Stimulated activated CD8-positive, alpha-beta memory T cell treated with anti-CD3 and anti-CD28 coated beads, Interleukin-15, amount 100 ng/mL, for 1 hour (primary cell): ENCODE results near the gene CREB5.
"Not testable (repeated sequence)": the region's sequence is repeated elsewhere in the genome, so short reads cannot be mapped to it uniquely, and the experiment has no call there.

ENCODE experiments used
- DNase-seq: peaks from one replicate; pipeline ENCODE4 v3.0.0-alpha.2; 2020; ENCODE audit warnings: low read depth

Gene CREB5

GRCh38 chr7:28815369-28815927 lies 403.1 kb downstream of the CREB5 start:
- DNase-seq: no peak

DNA sequence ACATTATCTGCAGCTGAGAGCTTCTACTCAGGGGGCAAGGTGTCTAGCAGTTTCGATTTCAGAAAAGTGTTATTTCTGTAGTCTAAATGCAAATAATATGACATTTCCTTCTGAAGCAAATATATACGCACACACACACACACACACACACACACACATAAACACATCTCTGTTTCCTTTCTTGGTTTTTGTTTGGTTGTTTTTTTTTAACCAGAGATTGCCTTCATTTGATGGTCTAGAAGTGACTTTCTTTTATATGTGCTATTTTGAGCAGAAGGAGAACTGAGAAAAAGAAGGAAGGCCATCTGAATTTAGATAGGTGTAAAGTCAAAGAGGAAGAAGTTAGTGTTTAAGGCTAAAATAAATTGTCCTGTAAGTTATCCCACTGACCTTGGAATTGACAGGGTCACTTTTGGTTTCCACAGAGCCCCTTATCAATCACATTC lies 403.6 kb downstream of the CREB5 start:
- DNase-seq: no peak

- DNase-seq: no peak
These were observed 406.7 kb downstream of the CREB5 start for GRCh38 chr7:28818996-28819395.

GRCh38 chr7:28823582-28823981 lies 411.3 kb downstream of the CREB5 start:
- DNase-seq: no peak

DNA sequence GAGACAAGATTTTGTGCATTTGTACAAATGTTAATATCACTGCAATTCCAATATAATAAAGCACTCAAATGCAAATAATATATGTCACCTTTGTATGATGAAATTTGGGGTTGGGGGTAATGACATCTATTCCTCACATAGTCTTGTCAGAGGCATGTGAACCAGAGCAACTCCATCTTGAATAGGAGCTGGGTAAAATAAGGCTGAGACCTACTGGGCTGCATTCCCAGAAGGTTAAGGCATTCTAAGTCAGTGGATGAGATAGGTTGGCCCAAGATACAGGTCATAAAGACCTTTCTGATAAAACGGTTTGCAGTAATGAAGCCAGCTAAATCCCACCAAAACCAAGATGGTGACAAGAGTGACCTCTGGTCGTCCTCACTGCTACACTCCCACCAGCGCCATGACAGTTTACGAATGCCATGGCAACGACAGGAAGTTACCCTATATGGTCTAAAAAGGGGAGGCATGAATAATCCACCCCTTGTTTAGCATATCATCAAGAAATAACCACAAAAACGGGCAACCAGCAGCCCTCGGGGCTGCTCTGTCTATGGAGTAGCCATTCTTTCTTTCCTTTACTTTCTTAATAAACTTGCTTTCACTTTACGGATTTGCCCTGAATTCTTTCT lies 413.6 kb downstream of the CREB5 start:
- not testable (repeated sequence) for DNase-seq

- DNase-seq: no peak
These were observed 418.5 kb downstream of the CREB5 start for GRCh38 chr7:28830846-28831245.

DNA sequence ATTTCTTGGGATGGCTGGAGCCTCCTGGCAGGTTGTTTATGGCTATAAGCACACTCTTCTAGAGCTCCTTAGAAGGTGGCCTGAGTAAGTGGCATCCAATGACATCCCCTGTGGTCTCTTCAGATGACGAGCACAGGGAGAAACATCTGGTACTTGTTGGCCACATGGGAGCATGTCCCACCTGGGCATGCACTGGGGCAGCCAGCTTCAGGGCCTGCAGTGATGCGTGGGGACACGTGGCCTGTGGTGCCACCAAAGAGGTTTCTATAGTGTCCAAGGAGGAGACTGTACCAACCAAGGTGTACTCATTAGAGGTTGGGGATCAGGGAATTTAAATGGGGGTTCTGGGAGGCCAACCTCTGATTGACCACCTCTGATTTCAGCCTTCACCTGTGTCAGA lies 420.4 kb downstream of the CREB5 start:
- no peak for DNase-seq

- DNase-seq: no peak
These were observed 423.5 kb downstream of the CREB5 start for GRCh38 chr7:28835800-28836199.

DNA sequence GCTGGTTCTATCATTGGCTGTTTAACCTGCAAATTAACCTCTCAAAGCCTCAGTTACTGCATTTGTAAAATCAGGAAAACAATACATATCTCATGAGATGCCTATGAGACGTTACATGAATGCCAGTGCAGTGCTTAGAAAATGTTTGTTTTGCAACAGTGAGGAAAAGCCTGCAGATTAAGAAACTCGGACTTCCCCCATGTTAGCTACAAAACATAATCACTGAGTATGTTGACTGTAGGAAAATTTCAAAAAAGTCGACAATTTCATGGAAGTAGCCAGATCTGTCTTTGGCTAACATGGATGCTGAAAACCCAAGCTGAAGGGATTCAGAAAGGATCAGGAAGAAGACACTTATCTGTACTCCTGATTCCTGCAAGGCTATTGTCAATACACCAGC lies 424.4 kb downstream of the CREB5 start:
- no peak for DNase-seq

DNA sequence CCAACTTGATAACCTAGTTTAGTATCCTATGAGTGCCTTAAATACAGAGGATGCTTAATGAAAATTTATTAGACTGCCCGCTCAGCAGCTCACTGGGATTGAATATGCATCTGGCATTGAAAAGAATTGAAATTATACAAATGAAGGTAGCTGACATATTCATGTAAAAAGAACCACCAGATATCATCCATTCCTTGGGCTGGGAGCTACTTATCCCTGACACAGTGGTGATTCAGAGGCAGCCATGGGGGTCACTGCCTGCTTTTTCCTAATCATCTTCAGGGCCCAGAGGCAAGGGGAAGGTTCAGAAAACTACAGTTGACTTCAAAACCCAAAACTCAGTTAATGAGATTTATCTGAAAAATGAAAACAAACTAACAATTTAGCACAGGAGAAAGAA lies 424.9 kb downstream of the CREB5 start:
- DNase-seq: no peak

DNA sequence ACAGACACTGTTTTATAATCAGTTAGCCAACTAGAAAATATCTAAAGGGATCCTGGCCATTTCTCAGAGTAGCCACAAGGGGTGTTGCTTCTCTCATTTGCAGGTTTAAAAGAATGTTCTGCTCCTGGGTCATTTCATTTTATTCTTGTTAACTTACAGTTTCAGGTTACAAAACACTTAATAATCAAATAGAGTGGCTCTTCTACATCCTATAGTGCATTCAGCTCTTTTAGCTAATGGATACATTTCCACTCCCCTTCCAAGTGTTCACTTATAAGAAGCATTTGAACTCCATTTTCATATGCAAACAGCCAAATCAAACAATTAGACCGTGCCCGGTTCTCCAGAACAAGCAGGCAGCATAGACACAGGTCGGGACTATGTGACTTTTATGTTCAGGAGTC lies 428.3 kb downstream of the CREB5 start:
- no peak for DNase-seq

- DNase-seq: no peak
These were observed 429.4 kb downstream of the CREB5 start for GRCh38 chr7:28841766-28842165.

- DNase-seq: no peak
These were observed 430.5 kb downstream of the CREB5 start for GRCh38 chr7:28842769-28843295.

DNA sequence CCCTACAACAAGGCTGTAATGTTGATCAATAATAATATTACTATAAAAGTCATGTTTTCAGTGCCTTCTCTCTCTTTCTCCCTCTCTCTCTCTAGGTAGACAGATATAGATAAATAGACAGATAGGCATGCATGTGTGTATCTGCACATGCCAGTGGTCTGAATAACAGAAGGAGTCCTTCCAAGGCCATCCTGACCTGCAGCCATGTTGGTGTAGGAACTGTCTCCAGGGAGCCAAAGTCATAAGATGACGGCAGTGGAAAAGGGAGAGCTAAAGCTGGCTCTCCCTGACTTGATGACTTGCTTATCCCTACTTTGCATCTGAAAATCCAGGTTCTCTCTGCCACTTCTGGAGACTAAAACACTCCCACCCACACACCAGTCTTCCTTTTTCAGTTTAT lies 432.8 kb downstream of the CREB5 start:
- no peak for DNase-seq

DNA sequence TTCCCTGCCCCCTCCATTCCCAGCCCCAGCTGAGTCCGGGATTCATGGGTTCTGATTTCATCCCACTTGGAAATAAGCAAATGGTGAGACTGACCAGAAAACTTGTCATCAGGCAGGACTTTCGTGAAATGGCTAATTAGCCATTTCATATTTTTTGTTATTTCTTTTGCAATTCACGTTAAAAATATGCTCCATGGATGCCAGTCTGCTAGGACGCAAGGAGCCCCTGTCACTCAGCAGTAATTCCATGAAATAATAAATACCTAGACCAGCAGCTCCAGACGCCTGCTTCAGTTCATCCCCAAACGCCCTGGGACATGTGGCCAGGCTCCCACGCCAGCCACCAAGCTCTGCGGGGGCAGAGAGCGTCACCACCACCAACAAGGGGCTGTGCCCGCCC lies 434.9 kb downstream of the CREB5 start:
- DNase-seq: no peak

- DNase-seq: no peak
These were observed 435.4 kb downstream of the CREB5 start for GRCh38 chr7:28847681-28848080.

GRCh38 chr7:28848906-28849305 lies 436.6 kb downstream of the CREB5 start:
- no peak for DNase-seq

DNA sequence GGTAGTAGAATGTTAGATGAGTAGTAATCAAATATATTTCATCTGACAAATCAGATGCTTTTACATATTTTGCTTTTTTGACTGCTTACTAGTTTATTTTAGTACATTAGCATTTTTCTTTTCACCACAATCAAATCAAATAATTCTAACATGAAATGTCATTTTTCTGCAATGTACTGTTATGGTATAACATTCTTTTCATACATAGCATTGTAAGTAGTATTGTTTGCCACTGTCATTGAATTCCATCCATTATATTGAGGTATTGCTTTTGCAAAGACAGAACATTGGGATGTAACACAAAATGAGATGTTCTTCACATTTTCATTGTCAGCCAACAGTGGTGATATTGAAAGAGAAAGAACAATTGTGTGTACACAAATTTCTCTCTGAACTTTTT lies 438.4 kb downstream of the CREB5 start:
- DNase-seq: no peak

DNA sequence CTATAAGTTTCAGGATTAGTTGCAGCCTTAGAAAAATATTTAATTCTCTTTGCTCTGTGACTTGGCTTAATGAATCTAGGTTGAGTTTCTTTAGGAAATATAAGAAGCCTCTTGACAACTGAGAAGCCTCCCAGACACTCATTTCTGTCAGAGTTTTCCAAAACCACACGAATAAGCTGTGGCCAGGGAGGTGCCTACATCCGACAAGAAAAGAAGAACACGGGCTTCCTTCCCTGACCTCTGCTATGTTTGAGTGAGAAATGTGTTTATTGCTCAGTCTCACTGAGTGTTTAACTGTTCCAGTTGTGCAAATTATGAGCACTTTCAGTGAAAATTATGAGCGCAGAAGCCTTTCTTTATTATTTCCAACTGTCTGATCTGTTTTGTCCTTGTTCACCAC lies 440.8 kb downstream of the CREB5 start:
- DNase-seq: no peak

DNA sequence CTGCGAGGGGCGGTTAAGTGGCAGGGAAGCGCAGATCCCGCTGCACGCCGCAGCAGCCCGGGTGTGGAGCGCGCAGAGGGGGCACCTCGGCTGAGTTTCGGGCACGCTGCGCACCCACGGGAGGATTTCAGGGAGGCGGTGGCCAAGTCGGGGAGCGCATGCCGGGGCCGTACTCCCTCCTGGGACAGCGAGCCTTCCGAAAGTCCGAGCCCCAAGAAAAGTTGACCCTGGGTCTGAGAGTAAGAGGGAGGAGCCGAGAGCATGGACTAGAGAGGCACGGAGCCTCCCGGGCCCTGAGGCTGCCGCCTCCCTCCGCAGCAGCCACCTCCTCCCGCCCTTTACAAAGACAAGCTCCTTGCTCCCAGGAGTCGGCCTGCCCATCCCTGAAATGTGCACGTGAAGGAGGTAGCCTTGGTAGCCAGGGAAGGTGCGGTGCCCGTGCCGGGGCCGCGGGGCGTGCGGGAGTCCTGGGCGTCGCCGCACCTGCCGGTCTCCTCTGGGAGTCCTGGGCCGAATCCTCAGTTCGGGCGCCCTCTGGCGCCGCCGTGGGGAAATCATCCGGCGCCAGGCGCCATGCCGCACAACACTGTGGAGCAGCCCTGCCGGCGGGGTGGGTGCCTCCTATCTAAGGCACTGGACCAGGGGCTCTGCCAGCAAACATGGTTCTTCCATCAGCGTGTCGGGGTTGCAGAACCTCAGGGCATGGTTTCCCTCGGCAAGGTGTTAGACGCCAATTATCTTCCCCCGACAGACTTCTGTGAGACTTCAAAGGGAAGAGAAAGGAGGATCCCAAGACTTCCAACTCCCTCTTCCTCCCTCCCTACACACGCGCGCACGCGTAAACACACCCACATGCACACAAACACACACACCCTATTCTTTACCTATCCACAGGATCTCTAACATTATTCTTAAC lies 441.8 kb downstream of the CREB5 start:
- peak; percentile 32 for DNase-seq

GRCh38 chr7:28854750-28855074 lies 442.4 kb downstream of the CREB5 start:
- no peak for DNase-seq

GRCh38 chr7:28855538-28856217 lies 443.4 kb downstream of the CREB5 start:
- no peak for DNase-seq

- DNase-seq: no peak
These were observed 444.3 kb downstream of the CREB5 start for GRCh38 chr7:28856656-28857055.
